22Rv1 (cell line): ENCODE measurements around the gene TTLL10.
A peak's percentile ranks its signal among the peaks of the same experiment; 100 is the strongest.

Experiments
- H3K27ac ChIP-seq: fragments of 450-650 bp; 2 replicates; pipeline ENCODE4 v1.5.1; 2017
- ZFX ChIP-seq: fragments of 450-650 bp; IDR thresholded peaks from 2 replicates; pipeline ENCODE4 v1.6.1; 2017; ENCODE audit warnings: antibody characterized with exemption, borderline replicate concordance
- TF ChIP-seq, protein P1 (sequence below): fragments of 450-650 bp; IDR thresholded peaks from 2 replicates; pipeline ENCODE4 v1.5.1; 2017; ENCODE audit warnings: mild to moderate bottlenecking

TTLL10 gene

DNA sequence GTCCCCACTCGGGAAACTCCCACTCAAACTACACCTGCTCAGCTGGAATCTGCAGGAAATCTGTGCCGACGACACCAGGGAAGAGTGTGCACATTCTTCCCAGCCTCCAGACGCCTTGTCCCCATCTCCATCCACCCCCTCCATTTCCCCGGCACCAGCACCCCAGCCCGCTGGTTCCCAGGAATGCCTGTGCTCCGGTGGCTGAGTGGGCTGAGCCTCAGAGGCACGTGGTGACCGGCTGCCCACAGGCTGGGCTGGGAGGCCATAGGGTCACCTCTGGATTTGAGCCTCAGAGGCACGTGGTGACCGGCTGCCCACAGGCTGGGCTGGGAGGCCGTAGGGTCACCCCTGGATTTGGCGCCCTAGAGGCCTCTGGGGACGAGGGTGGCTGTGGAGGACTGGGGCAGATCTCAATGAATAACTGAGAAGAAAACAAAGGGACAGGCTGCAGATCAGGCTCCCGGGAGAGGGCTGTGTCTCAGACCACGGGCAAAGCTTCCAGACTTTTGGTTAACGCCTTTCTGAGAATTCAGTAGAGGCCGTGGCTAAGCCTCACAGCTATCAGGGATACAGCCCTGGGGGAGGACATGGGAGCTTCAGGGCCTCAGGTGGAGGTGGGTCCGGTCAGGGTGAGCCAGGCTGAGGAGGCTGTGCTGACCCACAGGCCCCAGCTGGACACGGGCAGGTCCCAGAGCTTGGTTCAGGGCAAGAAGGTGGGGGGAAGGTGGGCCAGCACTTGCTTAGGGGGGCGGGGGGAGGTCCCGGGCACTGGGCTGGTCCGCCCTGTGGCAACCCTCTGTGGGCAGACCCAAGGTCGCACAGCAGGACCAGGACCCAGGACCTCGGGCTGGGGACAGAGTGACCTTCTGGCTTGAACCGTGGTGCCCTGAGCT lies 17.3 kb upstream of the TTLL10 start:
- TF ChIP-seq, protein P1, sequence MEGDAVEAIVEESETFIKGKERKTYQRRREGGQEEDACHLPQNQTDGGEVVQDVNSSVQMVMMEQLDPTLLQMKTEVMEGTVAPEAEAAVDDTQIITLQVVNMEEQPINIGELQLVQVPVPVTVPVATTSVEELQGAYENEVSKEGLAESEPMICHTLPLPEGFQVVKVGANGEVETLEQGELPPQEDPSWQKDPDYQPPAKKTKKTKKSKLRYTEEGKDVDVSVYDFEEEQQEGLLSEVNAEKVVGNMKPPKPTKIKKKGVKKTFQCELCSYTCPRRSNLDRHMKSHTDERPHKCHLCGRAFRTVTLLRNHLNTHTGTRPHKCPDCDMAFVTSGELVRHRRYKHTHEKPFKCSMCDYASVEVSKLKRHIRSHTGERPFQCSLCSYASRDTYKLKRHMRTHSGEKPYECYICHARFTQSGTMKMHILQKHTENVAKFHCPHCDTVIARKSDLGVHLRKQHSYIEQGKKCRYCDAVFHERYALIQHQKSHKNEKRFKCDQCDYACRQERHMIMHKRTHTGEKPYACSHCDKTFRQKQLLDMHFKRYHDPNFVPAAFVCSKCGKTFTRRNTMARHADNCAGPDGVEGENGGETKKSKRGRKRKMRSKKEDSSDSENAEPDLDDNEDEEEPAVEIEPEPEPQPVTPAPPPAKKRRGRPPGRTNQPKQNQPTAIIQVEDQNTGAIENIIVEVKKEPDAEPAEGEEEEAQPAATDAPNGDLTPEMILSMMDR, result no peak
- TF ChIP-seq ZFX, result no peak
- H3K27ac ChIP-seq, result no peak overlapping the region

DNA sequence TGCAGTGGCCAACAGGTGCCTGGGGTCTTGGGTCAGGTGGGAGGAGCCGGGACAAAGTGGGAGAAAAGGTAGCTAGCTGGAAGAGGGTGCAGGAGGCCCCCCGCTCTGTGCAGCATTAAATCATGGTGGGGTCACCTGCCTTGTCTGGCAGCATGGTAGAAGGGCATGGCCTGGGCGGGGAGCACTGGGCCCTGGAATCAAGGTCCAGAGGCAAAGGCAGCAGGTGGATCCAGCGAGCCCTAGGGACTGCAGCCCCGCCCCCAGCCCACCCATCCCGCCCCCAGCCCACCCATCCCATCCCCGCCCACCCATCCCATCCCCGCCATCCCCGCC lies 16.7 kb upstream of the TTLL10 start:
- TF ChIP-seq, protein P1, result no peak
- TF ChIP-seq ZFX, result no peak

DNA sequence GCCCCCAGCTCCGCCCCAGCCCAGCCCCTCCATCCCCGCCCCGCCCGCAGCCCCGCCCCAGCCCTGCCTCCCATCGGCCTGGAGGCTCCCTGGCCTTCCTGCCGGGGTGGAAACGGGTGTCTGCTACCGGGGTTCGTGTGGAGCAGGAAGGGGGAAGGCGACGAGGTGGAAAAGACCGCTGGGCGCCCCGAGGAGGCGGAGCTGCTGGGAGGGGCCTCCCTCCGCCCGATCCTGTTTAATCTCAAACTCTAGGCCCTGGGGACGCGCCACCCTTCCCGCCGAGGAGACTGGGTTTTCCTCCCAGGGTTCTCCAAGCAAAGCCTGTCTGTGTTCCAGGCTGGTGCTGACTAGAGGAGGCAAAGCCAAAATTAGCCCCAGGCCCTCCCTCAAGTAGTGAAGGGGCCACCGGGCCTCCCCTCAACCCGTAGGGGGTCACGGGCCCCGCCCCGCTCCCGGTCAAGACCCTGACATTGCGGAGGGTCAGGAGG lies 16.2 kb upstream of the TTLL10 start:
- H3K27ac ChIP-seq, result peak overlapping the region; percentile 52
- TF ChIP-seq, protein P1, result no peak
- TF ChIP-seq ZFX, result no peak

More for the DNA sequence above, 16.7 kb upstream of the TTLL10 start:
- no peak overlapping the region for H3K27ac ChIP-seq

DNA sequence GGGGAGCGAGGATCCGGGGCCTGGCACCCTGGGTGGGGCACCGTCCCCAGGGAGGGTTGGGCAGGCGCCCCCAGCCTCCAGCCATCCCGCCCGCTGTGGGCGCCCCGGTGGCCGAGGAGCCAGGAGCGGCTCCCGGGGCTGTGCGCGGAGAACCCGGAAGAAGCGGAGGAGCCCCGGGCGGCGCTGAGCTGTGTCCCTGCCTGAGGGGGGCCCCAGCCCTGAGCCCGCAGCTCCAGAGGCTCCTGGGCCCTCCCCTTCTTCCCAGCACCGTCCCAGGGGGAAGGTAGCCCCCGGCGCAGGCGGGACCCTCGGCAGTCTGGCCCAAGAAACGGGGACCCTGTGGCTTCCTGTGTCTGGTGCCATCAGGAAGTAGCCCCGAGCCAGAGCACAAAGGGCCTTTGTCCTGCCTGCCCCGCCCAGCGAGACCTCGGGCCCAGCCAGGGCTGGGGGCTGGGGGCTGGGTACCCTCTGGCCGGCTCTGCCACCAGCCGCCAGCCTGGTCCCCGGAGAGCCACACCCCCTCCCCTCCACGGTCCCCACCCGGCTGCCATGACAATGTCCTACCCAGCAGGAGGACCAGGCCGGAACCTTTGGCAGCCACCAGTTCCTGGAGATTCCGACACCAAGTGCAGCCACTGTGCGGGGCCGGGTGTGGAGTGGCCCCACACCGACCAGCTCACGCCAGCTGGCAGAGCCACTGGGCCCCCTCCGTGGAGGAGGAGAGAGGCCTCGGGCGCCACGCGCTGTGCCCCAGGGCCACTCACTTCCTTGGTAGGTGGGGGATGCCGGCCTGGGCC lies 15.6 kb upstream of the TTLL10 start:
- TF ChIP-seq, protein P1, result no peak
- TF ChIP-seq ZFX, result no peak
- H3K27ac ChIP-seq, result peak overlapping the region; percentile 52

DNA sequence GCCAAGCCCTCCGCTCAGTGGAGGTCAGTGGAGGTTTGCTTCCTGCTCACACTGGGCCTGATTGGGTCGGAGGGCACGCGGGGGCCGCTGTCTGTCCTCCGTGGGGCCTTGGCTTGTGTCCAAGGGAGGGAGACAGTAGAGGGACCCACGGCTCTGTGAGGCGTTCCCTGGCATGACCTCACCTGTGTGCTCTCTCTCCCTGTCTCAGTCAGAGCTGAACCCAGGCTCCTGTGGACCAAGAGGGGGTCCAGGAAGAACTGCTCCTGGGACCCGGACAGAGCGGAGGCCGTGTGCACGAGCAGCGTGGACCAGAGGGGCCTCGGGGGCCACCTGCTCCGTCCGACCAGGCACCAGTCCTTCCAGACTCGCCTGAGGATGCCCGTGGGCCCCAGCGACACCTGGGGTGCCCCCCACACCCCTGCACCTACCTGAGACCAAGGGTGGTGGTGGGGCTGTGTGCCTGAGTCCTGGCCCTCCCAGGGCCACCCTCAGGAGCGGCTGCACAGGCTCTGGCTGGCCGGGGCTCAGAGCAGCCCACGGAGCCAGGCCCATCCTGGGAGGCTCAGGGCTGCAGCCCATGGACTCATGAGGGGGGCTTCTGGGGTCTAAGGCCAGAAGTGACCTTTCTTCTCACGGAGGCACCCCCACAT lies 13.3 kb upstream of the TTLL10 start:
- TF ChIP-seq, protein P1, result no peak
- no peak for TF ChIP-seq ZFX
- H3K27ac ChIP-seq, result no peak overlapping the region

DNA sequence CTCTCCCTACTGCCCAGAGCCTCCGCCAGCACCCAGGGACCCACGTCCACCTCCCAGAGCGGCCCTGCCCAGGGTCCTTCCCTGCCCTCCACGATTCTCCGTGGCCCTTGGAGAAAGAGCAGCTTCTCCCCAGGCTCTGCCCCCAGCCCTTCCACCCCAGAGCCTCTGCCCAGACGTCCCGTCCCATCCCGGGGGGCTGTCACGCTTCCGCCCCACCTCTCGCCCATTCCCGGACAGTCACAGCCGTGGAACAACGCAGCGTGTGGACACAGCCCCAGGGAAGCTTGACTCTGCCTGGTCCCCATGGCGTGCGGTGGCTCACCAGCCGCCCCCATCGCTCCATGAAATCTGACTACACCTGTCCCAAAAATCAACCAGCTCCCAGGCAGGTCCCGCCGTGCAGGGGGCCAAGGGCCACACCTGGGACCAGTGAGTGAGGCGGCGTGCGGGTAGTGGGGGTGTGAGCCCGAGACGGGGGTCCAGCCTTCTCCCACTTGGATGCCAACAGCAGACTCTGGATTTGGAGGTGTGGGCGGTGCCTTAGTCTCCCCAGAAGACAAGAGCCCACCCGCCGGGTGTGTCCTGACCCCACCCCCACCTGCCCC lies 12.5 kb upstream of the TTLL10 start:
- no peak overlapping the region for H3K27ac ChIP-seq
- TF ChIP-seq, protein P1, result no peak
- TF ChIP-seq ZFX, result no peak
